Measurements from ENCODE around the gene PFDN1.

The PFDN1 gene

DNA sequence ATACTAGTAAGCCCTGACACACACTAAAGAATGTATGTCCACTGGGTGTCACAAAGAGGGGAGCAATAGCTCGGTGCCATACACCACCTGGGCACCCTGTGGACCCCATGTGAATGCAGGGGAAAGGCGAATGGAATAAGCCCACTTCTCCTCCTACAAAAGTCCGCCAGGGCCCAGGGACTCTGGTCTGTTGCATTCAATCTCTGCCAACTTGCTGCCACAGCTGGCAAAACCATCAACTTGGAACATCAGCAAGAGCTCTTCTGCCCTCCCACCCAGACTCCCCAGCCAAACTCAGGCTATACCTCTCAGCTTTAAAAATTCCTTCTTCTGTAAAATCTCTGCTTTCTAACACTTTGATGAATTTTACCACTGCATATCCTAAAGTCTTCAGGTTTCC lies 54.5 kb downstream of the PFDN1 start:
- H3K4me3 ChIP-seq (ENCODE audit: low read length), result no peak overlapping the region
- no peak overlapping the region for H3K27ac ChIP-seq (ENCODE audit: low read depth, low read length)
- H3K27me3 ChIP-seq (ENCODE audit: control insufficient read depth, insufficient read depth, low read length), result no peaks in the 10 kb centered on the region
- H3K4me1 ChIP-seq (ENCODE audit: control insufficient read depth, insufficient read depth, low read length), result peaks cover 19% of the 10 kb centered on the region
- no peak overlapping the region for H3K9ac ChIP-seq (ENCODE audit: low read length)
- H3K36me3 ChIP-seq (ENCODE audit: control insufficient read depth, insufficient read depth, low read length), result no peaks in the 10 kb centered on the region

DNA sequence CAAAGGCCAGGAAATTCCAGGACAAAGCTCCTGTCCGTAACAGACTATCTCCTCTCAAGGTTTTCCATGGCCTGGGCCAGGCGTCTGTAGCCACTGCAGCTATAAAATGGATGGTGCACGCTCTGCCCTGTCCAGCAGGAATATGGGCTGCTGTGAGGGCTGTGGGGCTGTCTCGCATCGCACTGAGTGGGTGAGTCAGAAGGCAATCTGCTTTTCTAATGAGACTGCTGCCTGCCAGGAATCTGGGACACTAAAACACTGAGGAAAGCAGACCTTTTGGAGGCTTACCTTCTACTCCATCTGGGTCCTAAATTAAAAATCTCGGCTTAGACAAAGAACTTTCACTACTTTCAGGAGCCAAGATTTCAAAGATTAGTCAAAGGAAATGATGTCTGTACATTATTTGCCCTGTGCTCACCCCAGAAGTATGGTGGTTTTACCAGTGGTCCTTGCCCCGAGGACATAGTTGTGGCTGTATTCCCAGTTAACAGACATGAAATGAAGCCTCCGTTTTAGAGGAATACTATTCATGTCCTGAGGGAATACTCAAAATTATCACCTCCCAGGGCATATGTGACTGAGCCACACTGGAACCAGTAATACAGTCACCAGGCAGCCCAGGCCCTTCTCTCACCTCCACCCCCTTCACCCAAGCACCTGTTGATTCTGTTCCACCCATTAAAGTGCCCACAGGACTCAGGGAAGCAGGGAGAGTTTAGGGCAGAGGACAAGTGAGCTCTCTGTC lies 56.4 kb downstream of the PFDN1 start:
- Histone ChIP-seq H3K4me3 (ENCODE audit: low read length) (peak overlapping the region; percentile 12), H3K4me1 (ENCODE audit: control insufficient read depth, insufficient read depth, low read length) (peaks cover 37% of the 10 kb centered on the region), H3K9ac (ENCODE audit: low read length) (no peak overlapping the region), H3K27ac (ENCODE audit: low read depth, low read length) (peak overlapping the region; percentile 84), H3K27me3 (ENCODE audit: control insufficient read depth, insufficient read depth, low read length) (no peaks in the 10 kb centered on the region), H3K36me3 (ENCODE audit: control insufficient read depth, insufficient read depth, low read length) (no peaks in the 10 kb centered on the region)

DNA sequence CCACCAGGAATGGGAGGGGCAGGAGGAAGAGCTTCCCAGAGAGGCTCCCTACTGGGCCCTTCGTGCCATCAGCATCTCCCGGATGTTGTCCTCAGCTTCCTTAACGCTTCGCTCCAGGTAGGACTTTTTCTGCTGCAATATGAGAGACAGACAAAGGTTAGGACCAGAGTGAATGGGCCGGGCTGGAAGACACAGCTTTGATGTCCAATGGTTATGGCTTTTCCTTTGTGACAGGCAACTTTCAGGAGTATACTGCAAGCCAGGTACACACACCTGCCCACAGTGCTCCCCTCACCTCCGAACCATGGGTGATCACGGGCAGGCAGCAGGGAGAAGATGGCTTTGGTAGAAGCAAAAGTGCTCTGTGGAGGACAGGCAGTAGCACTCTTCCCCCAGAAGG lies 57.0 kb downstream of the PFDN1 start:
- Histone ChIP-seq H3K9ac (ENCODE audit: low read length) (no peak overlapping the region), H3K4me3 (ENCODE audit: low read length) (peak overlapping the region; percentile 12), H3K27ac (ENCODE audit: low read depth, low read length) (peak overlapping the region; percentile 84), H3K4me1 (ENCODE audit: control insufficient read depth, insufficient read depth, low read length) (peaks cover 43% of the 10 kb centered on the region), H3K27me3 (ENCODE audit: control insufficient read depth, insufficient read depth, low read length) (no peaks in the 10 kb centered on the region), H3K36me3 (ENCODE audit: control insufficient read depth, insufficient read depth, low read length) (no peaks in the 10 kb centered on the region)

DNA sequence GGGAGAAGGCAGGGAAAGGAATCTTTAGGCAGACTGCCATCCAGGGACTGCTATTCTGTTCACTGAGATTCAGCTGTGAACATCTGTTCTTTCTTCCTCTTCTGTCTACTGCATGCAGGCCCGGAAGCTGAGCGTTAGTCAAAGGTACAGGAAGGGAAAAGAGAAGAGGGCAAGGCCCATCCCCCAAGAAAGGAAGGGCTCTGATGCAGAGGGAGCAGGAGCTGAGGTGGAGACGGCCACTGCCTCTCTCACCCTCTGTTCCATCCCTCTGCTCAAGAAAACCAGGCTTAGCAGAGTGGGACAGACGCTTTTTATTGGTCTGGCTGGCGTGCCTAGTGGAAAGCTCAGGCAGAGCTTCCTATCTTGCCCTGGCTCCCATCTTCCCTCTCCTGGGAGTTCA lies 57.6 kb downstream of the PFDN1 start:
- Histone ChIP-seq H3K4me3 (ENCODE audit: low read length) (no peak overlapping the region), H3K27me3 (ENCODE audit: control insufficient read depth, insufficient read depth, low read length) (no peaks in the 10 kb centered on the region), H3K27ac (ENCODE audit: low read depth, low read length) (peak overlapping the region; percentile 84), H3K36me3 (ENCODE audit: control insufficient read depth, insufficient read depth, low read length) (no peaks in the 10 kb centered on the region), H3K4me1 (ENCODE audit: control insufficient read depth, insufficient read depth, low read length) (peaks cover 48% of the 10 kb centered on the region), H3K9ac (ENCODE audit: low read length) (no peak overlapping the region)

DNA sequence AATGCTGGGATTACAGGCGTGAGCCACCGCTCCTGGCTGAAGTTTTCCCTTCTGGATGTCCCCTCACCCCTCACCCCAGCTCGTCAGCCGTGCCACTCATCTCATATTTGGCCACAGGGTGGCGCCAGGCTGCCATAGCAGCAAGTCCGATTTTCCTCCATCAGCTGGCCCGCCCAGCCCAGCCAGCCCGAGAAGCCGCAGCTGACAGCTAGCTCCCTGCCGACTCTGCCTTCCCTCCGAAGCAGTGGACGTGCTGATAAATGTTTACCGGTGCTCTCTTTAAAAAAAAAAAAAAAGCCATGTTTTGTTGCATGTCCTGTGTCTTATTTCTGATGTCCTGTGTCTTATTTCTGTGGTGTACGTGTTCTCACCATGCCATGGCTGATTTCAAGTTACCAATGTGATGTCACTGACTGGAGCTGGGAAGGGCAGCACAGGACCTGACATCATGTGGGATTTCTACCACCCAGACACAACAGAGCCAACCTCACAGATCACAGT lies 58.3 kb downstream of the PFDN1 start:
- Histone ChIP-seq H3K27me3 (ENCODE audit: control insufficient read depth, insufficient read depth, low read length) (no peaks in the 10 kb centered on the region), H3K4me3 (ENCODE audit: low read length) (no peak overlapping the region), H3K27ac (ENCODE audit: low read depth, low read length) (peak overlapping the region; percentile 84), H3K9ac (ENCODE audit: low read length) (no peak overlapping the region), H3K36me3 (ENCODE audit: control insufficient read depth, insufficient read depth, low read length) (no peaks in the 10 kb centered on the region), H3K4me1 (ENCODE audit: control insufficient read depth, insufficient read depth, low read length) (peaks cover 54% of the 10 kb centered on the region)

DNA sequence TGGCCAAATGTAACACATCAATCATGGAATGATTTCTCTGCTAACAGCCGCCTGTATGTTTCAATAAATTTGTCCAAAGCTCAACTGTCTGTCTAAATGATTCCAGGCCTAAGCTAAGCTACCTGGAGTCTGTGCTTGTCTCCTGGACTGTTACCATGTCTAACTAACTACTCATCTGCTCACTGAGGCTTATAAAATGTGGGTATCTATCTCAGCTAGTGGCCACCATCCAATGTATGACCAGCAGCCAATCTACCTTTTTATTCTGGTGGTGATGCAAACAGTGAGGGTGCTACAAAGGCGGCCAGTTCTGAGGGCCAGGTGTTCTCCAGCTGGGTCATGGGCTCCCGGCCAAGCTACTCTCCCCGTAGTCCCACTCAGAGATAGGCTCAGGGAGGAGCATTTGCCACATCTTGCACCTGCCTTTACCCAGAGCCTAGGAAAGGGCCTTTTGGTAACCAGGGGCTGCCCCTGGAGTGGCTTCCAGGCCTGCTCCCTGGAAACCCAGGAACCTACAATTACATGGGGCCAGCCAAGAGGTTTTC lies 59.1 kb downstream of the PFDN1 start:
- H3K9ac ChIP-seq (ENCODE audit: low read length), result no peak overlapping the region
- H3K27ac ChIP-seq (ENCODE audit: low read depth, low read length), result no peak overlapping the region
- H3K27me3 ChIP-seq (ENCODE audit: control insufficient read depth, insufficient read depth, low read length), result no peaks in the 10 kb centered on the region
- no peak overlapping the region for H3K4me3 ChIP-seq (ENCODE audit: low read length)
- no peaks in the 10 kb centered on the region for H3K36me3 ChIP-seq (ENCODE audit: control insufficient read depth, insufficient read depth, low read length)
- H3K4me1 ChIP-seq (ENCODE audit: control insufficient read depth, insufficient read depth, low read length), result peaks cover 54% of the 10 kb centered on the region

DNA sequence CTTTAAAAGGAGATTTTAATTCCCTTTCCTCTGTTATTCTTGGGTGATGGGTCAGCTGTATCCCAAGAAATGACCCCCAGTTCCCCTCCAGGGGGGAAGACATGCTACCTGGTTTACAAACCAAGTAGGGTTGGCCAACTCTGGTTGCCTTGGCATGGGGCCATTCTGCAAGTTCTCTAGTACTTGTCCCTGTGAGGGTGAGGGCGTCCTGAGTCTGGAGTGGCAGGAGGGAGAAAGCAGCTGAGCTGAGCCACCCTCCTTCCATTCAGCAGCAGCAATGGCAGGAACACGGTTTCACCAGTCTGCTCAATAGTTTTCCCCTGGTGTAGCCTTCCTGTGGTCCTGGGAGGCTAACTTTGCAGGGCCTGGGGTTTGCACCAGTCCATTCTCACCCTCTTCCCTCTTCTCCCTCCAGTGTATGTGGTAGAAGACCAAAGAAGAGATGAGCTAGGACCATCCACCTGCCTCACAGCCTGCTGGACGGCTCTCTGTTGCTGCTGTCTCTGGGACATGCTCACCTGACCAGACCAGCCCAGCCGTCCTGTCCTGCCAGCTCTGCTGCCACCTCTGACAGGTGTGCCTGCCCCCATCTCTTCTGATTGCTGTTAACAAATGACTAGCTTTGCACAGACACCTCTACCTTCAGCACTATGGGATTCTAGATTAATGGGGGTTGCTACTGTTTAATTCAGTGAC lies 59.9 kb downstream of the PFDN1 start:
- Histone ChIP-seq H3K4me3 (ENCODE audit: low read length) (no peak overlapping the region), H3K4me1 (ENCODE audit: control insufficient read depth, insufficient read depth, low read length) (peaks cover 54% of the 10 kb centered on the region), H3K9ac (ENCODE audit: low read length) (no peak overlapping the region), H3K36me3 (ENCODE audit: control insufficient read depth, insufficient read depth, low read length) (no peaks in the 10 kb centered on the region), H3K27me3 (ENCODE audit: control insufficient read depth, insufficient read depth, low read length) (no peaks in the 10 kb centered on the region), H3K27ac (ENCODE audit: low read depth, low read length) (no peak overlapping the region)

DNA sequence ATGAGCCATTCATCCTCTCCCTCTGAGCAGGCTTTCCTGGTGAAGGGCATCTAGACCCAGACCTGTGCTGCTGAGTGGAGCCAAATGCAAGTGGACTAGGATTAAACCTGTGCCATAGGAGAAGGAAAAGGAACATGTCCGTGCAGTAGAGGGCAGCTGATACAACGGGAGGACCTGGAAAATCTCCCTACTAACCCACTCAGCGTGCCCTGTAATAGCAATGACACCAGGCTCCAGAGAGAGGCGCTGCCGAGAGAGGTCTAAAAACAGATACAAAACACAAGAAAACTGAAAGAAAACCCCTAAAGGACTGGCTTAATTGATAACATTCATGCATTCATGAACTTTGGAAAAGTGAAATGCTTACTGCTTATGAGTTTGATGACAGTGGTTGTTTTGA lies 60.8 kb downstream of the PFDN1 start:
- Histone ChIP-seq H3K27ac (ENCODE audit: low read depth, low read length) (peak overlapping the region; percentile 71), H3K9ac (ENCODE audit: low read length) (no peak overlapping the region), H3K36me3 (ENCODE audit: control insufficient read depth, insufficient read depth, low read length) (no peaks in the 10 kb centered on the region), H3K27me3 (ENCODE audit: control insufficient read depth, insufficient read depth, low read length) (no peaks in the 10 kb centered on the region), H3K4me1 (ENCODE audit: control insufficient read depth, insufficient read depth, low read length) (peaks cover 54% of the 10 kb centered on the region), H3K4me3 (ENCODE audit: low read length) (peak overlapping the region; percentile 5)

DNA sequence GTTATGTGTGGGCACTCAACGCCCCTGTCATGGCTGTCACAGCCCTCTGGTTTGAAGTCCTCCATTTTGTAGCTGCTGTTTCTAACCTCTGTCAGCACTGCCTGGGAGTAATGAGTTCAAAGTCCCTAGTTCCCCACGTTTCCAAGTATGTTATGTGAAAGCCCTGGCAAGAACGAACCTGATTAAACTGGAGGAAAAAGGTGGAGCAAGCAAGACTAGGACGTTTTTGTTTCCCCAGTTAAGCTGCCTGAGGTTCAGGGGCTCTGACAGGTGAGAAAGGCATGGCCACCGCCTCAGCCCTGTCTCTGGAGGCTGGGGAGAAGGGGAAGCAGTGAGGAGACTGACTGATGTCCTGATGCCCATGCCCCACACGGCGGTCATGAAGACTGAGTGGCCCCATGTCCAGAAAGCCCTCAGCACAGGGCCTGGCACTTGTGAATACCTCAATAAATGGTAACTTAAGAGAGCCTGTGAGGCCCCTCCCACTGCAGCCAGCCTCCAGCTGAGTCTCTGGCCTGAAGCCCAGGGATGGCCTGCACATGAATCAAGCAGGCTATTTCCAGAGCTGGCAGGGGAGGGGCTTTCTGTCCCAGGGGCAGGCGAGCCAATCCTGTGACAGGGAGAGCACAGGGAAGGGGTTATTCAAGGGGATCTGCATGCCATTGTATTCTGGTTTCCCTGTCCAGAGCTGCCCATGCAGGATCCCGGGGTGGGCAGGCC lies 61.8 kb downstream of the PFDN1 start:
- H3K9ac ChIP-seq (ENCODE audit: low read length), result no peak overlapping the region
- no peaks in the 10 kb centered on the region for H3K36me3 ChIP-seq (ENCODE audit: control insufficient read depth, insufficient read depth, low read length)
- H3K4me1 ChIP-seq (ENCODE audit: control insufficient read depth, insufficient read depth, low read length), result peaks cover 47% of the 10 kb centered on the region
- peak overlapping the region; percentile 71 for H3K27ac ChIP-seq (ENCODE audit: low read depth, low read length)
- H3K4me3 ChIP-seq (ENCODE audit: low read length), result peak overlapping the region; percentile 23
- H3K27me3 ChIP-seq (ENCODE audit: control insufficient read depth, insufficient read depth, low read length), result no peaks in the 10 kb centered on the region

DNA sequence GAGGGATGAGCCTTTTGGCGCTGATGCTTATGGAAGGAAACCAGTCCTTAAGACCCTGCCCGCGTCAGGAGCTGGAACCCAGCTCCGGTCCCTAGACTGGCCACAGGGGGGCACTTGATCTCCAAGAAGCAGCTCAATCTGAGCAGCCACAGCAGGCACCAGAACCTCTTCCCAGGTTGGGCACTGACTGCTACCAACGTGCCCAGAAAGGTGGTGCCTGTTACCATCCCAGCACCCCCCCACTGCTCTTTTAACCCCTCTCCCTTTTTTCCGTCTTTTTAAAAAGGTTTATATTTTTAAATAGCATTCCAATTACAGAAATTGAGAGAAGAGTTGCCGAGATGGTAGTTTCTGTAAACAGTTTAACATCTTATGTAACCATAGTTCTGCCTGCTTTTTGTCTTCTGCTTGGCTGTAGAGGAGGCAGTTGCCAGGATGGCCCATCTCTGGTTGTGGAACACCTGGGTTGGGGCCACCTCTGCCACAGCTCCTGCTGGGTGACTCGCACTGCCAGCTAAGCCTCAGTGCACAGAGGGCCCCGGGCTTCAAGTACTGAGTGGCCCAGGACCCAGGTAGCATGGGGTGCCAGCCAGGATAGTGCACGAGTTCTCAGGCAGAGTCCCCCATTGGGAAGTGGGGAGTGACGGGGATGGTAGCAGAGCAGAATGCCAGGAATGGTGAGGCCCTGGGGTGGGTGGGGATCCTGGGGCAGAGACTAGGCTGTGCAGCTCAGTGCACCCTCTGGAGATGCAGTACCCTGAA lies 62.8 kb downstream of the PFDN1 start:
- no peak overlapping the region for H3K9ac ChIP-seq (ENCODE audit: low read length)
- H3K27me3 ChIP-seq (ENCODE audit: control insufficient read depth, insufficient read depth, low read length), result no peaks in the 10 kb centered on the region
- no peak overlapping the region for H3K4me3 ChIP-seq (ENCODE audit: low read length)
- peaks cover 37% of the 10 kb centered on the region for H3K4me1 ChIP-seq (ENCODE audit: control insufficient read depth, insufficient read depth, low read length)
- H3K27ac ChIP-seq (ENCODE audit: low read depth, low read length), result peak overlapping the region; percentile 56
- H3K36me3 ChIP-seq (ENCODE audit: control insufficient read depth, insufficient read depth, low read length), result no peaks in the 10 kb centered on the region

DNA sequence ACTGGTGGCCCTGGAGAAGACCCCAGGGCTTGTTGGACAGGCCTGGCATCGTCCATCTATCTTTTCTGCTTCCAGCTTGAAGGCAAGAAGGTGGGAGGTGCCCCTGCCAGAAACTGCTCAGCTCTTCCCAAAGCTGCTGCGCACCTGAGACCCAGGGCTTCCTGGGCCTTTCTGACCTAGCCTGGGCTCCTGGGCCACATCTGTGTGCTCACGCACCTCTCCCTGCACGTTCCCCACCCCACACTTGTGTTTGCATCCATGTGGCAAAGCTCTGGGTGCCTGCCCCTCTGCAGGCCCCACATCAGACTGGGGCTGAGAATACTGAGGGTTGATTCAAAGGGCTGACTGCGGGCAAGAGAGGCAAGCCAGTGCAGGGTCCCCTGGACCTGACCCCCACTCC lies 63.4 kb downstream of the PFDN1 start:
- Histone ChIP-seq H3K9ac (ENCODE audit: low read length) (no peak overlapping the region), H3K36me3 (ENCODE audit: control insufficient read depth, insufficient read depth, low read length) (no peaks in the 10 kb centered on the region), H3K4me1 (ENCODE audit: control insufficient read depth, insufficient read depth, low read length) (peaks cover 35% of the 10 kb centered on the region), H3K4me3 (ENCODE audit: low read length) (no peak overlapping the region), H3K27me3 (ENCODE audit: control insufficient read depth, insufficient read depth, low read length) (no peaks in the 10 kb centered on the region), H3K27ac (ENCODE audit: low read depth, low read length) (peak overlapping the region; percentile 56)

DNA sequence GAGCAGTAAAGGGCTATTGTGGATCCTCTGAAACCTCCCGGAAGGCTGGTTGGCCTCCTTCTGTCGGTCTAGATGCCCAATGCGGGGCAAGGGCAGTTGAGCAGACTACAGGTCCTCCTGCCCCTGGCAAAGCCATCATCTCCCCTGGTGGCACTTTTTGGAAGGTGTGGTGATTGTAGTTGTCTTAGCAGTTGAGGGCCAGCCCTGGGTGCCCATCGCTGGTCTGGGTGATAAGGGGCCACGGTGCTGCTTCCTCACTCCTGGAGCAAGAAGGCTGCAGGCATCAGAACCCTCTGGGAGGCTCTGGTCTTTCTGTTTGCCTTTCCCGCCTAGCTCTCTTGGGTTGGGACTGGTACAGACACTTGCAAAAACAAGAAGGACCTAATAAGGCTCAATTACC lies 64.1 kb downstream of the PFDN1 start:
- Histone ChIP-seq H3K27ac (ENCODE audit: low read depth, low read length) (no peak overlapping the region), H3K36me3 (ENCODE audit: control insufficient read depth, insufficient read depth, low read length) (no peaks in the 10 kb centered on the region), H3K4me1 (ENCODE audit: control insufficient read depth, insufficient read depth, low read length) (peaks cover 35% of the 10 kb centered on the region), H3K27me3 (ENCODE audit: control insufficient read depth, insufficient read depth, low read length) (no peaks in the 10 kb centered on the region), H3K4me3 (ENCODE audit: low read length) (no peak overlapping the region), H3K9ac (ENCODE audit: low read length) (no peak overlapping the region)

Data from rectal smooth muscle tissue (tissue), 1 donor.